ENCODE results near the gene VPS33B. TPM values are rescaled to one million over a fixed set of nuclear protein-coding genes. Genes with fewer than 3 reads are reported as not detected.

The VPS33B gene
- total RNA-seq, 4 donors from 2014 or later = 7.4 to 13.9 (median 12.4) TPM

DNA sequence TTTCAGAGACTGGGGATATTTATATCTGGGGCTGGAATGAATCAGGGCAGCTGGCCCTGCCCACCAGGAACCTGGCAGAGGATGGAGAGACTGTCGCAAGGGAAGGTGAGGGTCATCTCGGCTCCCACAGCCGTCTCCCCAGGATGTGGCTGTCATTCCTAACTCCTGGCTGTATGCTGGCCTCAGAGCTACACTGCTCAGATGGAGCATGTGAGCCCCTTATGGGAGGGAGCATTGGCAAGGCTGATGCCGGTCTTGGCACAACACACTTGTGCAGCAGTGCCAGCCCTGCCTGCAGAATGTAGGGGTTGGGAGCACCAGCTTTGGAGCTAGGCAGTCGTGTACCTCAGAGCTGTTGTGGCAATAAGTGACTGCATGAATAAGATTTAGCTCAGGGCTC, 62.5 kb downstream of the VPS33B start:
- DNase-seq = no peak
- Histone ChIP-seq H3K36me3 (peaks cover 3 to 11% of the 10 kb centered on the region in 2 donors), H3K27me3 (no peaks in the 10 kb centered on the region), H3K4me1 (peaks cover 21 to 22% of the 10 kb centered on the region in 2 donors), H3K9me3 (no peaks in the 10 kb centered on the region), H3K27ac (no peak overlapping the region), H3K4me3 (replicated peaks in 1 of 3) (no peak overlapping the region)
- TF ChIP-seq, protein P1, sequence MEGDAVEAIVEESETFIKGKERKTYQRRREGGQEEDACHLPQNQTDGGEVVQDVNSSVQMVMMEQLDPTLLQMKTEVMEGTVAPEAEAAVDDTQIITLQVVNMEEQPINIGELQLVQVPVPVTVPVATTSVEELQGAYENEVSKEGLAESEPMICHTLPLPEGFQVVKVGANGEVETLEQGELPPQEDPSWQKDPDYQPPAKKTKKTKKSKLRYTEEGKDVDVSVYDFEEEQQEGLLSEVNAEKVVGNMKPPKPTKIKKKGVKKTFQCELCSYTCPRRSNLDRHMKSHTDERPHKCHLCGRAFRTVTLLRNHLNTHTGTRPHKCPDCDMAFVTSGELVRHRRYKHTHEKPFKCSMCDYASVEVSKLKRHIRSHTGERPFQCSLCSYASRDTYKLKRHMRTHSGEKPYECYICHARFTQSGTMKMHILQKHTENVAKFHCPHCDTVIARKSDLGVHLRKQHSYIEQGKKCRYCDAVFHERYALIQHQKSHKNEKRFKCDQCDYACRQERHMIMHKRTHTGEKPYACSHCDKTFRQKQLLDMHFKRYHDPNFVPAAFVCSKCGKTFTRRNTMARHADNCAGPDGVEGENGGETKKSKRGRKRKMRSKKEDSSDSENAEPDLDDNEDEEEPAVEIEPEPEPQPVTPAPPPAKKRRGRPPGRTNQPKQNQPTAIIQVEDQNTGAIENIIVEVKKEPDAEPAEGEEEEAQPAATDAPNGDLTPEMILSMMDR (IDR thresholded peaks at IDR 0.05) = no peak
- no peak for TF ChIP-seq POLR2A (IDR thresholded peaks at IDR 0.05)
- intact Hi-C loops (cut with DNase I) = loop anchor here (5.0 kb wide), 2 partner anchors 92 to 312 kb away; no protein-coding TSS in a partner anchor
- 92% methylated on average over 3 of the region's 5 CpGs; no CpG with 5 or more reads in 1 of the 2 donors for WGBS, 2 donors

DNA sequence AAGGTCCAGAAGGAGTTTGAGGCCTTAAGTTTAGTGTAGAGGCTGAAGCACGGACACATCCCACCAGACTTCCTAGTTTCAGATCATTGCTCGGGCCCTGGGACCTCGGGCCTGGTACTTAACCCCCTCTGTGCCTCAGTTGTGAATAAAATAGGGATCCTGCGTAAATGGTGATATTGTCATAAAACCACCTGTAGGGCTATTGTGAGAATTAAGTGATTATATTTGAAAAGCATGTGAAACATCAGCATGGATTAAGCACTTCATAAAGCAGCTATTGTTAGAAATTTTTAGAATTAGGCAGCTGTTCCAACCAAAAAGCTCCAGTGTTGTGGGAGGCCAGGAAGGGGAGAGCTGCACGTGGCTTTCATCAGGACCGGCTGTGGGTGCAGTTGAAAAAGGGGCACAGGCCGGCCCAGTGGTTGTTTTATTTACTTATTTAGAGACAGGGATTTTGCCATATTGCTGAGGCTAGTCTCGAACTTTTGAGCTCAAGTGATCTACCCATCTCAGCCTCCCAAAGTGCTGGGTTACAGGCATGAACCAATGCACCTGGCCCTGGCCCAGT, 63.3 kb downstream of the VPS33B start:
- intact Hi-C loops (cut with DNase I) = loop anchor here (5.0 kb wide), 2 partner anchors 93 to 313 kb away; no protein-coding TSS in a partner anchor
- TF ChIP-seq, protein P1 (IDR thresholded peaks at IDR 0.05) = no peak
- no peak for TF ChIP-seq POLR2A (IDR thresholded peaks at IDR 0.05)
- no peak overlapping the region for H3K27ac ChIP-seq

DNA sequence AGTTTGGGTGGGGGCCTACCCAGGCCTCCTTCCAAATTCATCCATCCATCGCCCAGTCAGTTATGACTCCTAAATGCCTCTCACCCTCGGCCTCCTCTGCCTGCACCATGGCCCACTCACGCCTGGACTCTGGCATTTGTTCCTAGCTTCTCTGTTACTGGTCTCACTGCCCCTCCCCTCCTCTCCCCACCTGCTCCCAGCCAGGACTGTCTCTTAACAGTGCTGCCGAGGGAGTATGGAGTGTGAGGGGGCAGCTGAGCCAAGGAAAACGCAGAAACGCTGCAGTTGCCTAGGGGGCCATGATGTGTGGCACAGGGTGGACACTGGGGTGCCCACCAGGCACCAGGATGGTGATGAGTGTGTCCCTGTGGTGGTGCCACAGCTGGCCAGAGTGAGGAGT, 64.6 kb downstream of the VPS33B start:
- Histone ChIP-seq H3K9me3 (no peaks in the 10 kb centered on the region), H3K4me3 (replicated peaks in 1 of 3) (no peak overlapping the region), H3K36me3 (peaks cover 3 to 11% of the 10 kb centered on the region in 2 donors), H3K27ac (no peak overlapping the region), H3K27me3 (no peaks in the 10 kb centered on the region), H3K4me1 (peaks cover 21 to 22% of the 10 kb centered on the region in 2 donors)
- 59 to 83% methylated on average over 6 of the region's 6 CpGs for WGBS, 2 donors
- intact Hi-C loops (cut with DNase I) = loop anchor here (5.0 kb wide), 2 partner anchors 95 to 315 kb away; no protein-coding TSS in a partner anchor
- DNase-seq = no peak
- no peak for TF ChIP-seq POLR2A (IDR thresholded peaks at IDR 0.05)
- TF ChIP-seq, protein P1 (IDR thresholded peaks at IDR 0.05) = no peak

More for the DNA sequence above, 63.3 kb downstream of the VPS33B start:
- H3K27me3 ChIP-seq = no peaks in the 10 kb centered on the region
- H3K36me3 ChIP-seq = peaks cover 3 to 11% of the 10 kb centered on the region in 2 donors
- H3K9me3 ChIP-seq = no peaks in the 10 kb centered on the region
- DNase-seq = no peak
- no peak overlapping the region for H3K4me3 ChIP-seq (replicated peaks in 1 of 3)
- peaks cover 21 to 22% of the 10 kb centered on the region in 2 donors for H3K4me1 ChIP-seq
- WGBS, 2 donors = 83 to 89% methylated on average over 8 of the region's 8 CpGs

DNA sequence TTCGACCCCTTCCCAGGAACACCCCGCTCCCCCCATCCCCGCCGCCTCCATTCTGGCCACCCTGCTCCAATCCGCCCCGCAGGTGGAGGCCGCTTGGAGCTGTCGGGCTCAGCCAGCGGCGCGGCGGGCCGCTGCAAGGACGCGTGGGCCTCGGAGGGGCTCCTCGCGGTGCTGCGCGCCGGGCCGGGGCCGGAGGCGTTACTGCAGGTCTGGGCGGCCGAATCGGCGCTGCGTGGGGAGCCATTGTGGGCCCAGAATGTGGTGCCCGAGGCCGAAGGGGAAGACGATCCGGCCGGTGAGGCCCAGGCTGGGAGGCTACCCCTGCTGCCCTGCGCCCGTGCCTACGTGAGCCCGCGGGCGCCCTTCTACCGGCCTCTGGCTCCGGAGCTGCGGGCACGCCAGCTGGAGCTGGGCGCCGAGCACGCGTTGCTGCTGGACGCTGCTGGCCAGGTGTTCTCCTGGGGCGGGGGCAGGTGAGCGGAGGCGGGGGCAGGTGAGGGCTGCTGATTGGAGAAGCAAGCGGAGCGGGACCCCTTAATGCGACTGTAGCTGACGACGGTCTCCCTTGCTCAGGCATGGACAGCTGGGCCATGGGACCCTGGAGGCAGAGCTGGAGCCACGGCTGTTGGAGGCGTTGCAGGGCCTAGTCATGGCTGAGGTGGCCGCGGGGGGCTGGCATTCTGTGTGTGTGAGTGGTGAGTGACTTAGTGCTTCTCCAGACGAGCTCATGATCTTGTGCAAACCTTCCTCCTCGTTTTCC, 65.2 kb downstream of the VPS33B start:
- H3K4me1 ChIP-seq = peaks cover 21 to 22% of the 10 kb centered on the region in 2 donors
- WGBS, 2 donors = 30 to 41% methylated on average over 7 to 13 of the region's 63 CpGs
- intact Hi-C loops (cut with DNase I) = loop anchor here (5.0 kb wide), 2 partner anchors 95 to 315 kb away; no protein-coding TSS in a partner anchor

More for the DNA sequence above, 65.2 kb downstream of the VPS33B start:
- TF ChIP-seq, protein P1 (IDR thresholded peaks at IDR 0.05) = no peak
- TF ChIP-seq POLR2A (IDR thresholded peaks at IDR 0.05) = no peak
- Histone ChIP-seq H3K27me3 (no peaks in the 10 kb centered on the region), H3K36me3 (peaks cover 3 to 14% of the 10 kb centered on the region in 2 donors), H3K4me3 (replicated peaks in 1 of 3) (peak overlapping the region in 2 of 3 donors; percentile 25 to 68), H3K27ac (peak overlapping the region in 1 of 3 donors; percentile 24), H3K9me3 (no peaks in the 10 kb centered on the region)
- peak; percentile 31 to 35 for DNase-seq

Data from thyroid gland (tissue), 4 donors.